NOMO-1 treated with DMSO at 0.1 percent for 48 hours (cell line): Measurements from ENCODE around the gene GET4.
"Not testable (repeated sequence)": the region's sequence is repeated elsewhere in the genome, so short reads cannot be mapped to it uniquely, and the experiment has no call there.

Experiments used
- DNase-seq: peaks from one replicate; lab custom pipeline; 2025; ENCODE audit not compliant: unreplicated experiment; lab: John Stamatoyannopoulos, UW

GET4 gene

DNA sequence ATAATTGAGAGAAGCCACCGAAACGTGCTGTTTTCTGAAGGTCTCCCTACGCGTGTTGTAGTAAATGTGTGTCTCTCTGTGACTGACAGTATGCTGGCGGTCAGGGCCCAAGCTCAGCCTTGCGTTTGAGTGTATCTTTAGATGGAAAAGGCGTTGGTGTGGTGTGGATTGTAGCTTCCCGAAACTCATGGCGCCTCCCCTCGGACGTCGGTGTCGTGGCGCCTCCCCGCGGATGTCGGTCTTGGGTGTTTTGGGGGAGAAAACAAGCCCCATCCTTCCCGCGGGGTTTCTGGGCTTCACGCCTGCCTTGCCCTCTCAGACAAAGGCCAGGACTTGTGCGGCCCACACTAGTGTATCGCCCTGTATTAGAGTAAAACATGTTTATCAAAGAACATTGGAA lies 31.3 kb upstream of the GET4 start:
- DNase-seq: no peak

- DNase-seq: no peak
Measured at GRCh38 chr7:845731-846130, 30.6 kb upstream of the GET4 start.

- DNase-seq: not testable (repeated sequence)
Measured at GRCh38 chr7:846958-847650, 29.2 kb upstream of the GET4 start.

- not testable (repeated sequence) for DNase-seq
Measured at GRCh38 chr7:847728-848127, 28.6 kb upstream of the GET4 start.

- DNase-seq: no peak
Measured at GRCh38 chr7:849145-849544, 27.2 kb upstream of the GET4 start.

DNA sequence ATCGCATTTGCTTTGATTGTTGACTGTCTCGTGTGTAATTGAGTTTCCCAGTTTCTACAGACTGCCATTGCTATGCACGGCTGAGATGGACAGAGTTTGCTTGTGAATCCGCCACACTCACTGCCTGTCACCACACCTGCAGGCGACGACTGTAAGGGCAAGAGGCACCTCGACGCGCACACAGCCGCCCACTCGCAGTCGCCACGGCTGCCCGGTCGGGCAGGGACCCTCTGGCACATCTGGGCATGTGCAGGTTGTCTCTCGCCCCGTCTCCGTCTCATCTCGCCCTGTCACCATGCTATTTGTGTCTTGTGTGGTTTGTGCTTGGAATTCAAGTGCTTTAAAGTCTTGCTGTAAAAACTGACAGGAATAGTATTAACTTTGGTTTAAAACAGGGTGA lies 26.6 kb upstream of the GET4 start:
- no peak for DNase-seq

GRCh38 chr7:851204-851603 lies 25.1 kb upstream of the GET4 start:
- no peak for DNase-seq

DNA sequence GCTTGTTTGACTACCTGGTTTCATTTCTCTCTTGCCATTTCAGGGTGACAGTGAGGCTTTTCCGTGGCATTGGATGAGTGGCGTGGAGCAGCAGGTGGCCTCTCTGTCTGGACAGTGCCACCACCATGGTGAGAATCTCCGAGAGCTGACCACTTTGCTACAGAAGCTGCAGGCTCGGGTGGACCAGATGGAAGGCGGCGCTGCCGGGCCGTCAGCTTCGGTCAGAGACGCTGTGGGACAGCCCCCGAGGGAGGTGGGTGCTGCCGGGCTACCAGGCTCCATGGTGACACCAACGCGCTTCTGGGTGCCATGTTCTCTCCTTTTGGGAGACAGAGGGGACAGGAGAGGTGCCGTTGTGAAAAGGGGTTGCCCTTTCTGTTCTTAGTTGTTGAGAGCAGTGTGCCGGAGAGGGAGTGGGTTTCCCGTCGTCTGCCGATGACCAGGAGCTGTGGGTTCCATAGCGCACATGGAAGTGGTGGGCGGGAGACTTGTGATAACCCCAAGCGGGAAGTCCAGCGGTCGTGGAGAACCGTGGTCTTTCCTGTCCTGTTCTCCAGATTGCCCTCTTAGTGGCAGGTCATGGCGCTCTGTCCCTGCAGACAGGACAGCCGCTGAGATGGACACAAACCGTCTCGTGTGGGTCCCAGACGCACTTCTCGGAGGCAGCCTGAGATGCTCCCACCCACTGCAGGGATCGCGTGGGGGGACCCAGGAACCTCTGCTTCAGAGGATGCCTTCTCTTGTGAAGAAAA lies 22.8 kb upstream of the GET4 start:
- DNase-seq: no peak

- no peak for DNase-seq
Measured at GRCh38 chr7:854118-854775, 22.1 kb upstream of the GET4 start.

- no peak for DNase-seq
Measured at GRCh38 chr7:855686-856369, 20.5 kb upstream of the GET4 start.

DNA sequence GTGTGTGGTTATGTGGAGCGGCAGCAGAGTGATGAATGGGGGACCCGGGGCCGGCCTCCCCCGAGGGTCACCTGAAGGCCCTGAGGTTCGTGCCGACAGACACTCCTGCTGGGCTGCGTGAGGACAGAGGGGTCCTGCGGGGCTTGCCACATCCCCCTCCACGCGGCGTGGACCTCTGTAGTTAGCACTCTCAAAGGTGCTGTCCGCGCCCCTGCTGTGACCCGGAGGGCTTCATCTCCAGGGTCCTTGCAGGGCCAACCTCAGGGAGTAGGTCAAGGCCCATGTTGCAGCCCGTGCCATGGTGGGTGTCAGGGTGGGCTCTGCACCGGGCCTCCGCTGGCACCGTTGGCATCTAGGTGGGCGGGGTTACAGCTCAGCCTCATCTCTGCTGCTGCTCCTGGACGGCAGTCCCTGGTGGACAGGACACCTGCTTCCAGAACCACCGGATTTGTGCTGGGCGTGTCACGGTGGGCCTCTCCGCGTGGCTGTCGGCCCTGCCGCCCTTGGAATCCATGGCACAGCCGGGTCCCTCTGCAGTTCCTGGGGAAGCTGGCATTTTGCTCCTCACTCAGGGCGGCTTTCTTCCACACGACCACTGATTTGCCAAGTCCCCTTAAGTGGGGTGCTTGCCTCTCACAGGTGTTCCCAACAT lies 19.8 kb upstream of the GET4 start:
- no peak for DNase-seq

DNA sequence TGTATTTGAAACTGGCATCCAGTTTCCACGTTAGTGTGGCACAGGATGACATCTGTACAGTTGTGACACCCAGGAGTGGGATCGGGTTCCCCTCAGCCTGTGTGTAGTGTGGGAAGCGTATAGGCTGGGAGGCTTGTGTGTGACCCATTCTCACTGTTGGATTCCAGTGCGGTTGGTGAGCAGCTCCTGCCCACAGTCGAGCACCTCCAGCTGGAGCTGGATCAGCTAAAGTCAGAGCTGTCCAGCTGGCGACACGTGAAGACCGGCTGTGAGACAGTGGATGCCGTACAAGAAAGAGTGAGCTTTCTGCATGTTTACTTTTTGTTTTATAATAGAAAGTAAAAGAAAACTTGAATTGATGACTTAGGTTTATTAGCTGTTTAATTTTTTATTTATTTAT lies 18.7 kb upstream of the GET4 start:
- no peak for DNase-seq

GRCh38 chr7:859359-860030 lies 16.9 kb upstream of the GET4 start:
- no peak for DNase-seq

GRCh38 chr7:860149-860548 lies 16.2 kb upstream of the GET4 start:
- no peak for DNase-seq

DNA sequence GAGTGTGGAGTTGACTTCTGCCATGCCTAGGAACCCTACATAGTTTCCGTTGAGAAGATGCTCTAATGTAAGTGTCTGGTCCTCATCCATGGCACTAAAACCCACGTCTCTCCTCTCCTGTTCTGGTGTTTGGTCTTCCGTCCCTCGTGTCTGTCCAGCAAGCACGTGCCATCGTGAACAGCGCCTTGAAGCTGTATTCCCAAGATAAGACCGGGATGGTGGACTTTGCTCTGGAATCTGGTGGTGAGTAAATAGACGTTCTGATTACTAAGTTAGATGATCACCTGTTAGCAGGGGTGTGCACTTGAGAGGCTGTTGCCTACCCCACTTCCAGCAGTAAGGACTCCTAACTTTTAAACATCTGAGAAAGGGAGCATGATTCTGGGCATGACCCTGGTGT lies 15.1 kb upstream of the GET4 start:
- no peak for DNase-seq

- DNase-seq: no peak
Measured at GRCh38 chr7:862157-862556, 14.2 kb upstream of the GET4 start.

GRCh38 chr7:863106-863505 lies 13.2 kb upstream of the GET4 start:
- no peak for DNase-seq

DNA sequence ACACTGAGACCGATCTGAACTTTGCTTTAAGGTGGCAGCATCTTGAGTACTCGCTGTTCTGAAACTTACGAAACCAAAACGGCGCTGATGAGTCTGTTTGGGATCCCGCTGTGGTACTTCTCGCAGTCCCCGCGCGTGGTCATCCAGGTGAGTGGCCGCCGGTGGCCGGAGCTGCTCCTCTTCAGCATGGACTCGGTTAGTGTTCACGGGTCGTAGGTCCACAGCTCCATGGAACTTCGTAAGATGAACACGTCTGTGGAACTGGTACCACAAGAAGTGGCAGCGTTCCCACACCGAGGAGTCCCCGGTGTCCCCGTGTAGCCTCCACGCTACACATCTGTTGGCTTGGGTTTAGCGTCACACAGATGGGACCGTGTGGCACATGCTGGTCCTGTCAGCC lies 10.4 kb upstream of the GET4 start:
- DNase-seq: no peak

DNA sequence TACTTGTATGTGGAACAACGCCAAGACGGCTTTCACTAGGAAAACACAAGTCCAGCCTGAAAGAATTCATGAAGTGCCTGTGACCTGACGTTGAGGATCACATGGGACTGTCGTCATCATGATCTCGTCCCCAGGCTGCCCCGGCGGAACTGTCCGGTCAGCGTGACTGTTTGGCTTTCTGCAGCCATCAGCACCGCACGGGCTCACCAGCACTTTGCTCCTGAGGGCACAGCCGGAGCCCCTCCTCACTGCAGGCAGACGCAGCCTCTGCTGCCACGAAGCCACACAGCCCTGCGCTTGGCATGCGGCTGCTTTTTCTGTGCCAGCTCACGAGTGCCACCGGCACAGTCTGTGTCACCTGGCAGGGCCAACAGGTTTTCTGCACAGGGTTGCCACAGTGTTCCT lies 9.4 kb upstream of the GET4 start:
- no peak for DNase-seq

- no peak for DNase-seq
Measured at GRCh38 chr7:867406-868188, 8.8 kb upstream of the GET4 start.
